ENCODE measurements around the gene MYO19.

GRCh38 chr17:36525888-36526287 lies 8.8 kb downstream of the MYO19 start:
- TF ChIP-seq CTCF (conservative IDR thresholded peaks at IDR 0.05; ENCODE audit: low read length) (no peak), EZH2phosphoT487 (IDR thresholded peaks at IDR 0.05; ENCODE audit: borderline replicate concordance) (no peak)
